HepG2 (cell line): ENCODE data around the gene ARHGDIA. TPM values are rescaled to one million over a fixed set of nuclear protein-coding genes. Genes with fewer than 3 reads are reported as not detected.
A peak's percentile ranks its signal among the peaks of the same experiment; 100 is the strongest.

ENCODE experiments used
- ATF1 ChIP-seq: IDR thresholded peaks from 2 replicates; pipeline ENCODE4 v1.6.1; 2016; ENCODE audit warnings: mild to moderate bottlenecking, control low read depth
- BRCA1 ChIP-seq: sonication (generic); formaldehyde crosslinking; IDR thresholded peaks from 2 replicates; pipeline ENCODE4 v1.4.0; 2020; ENCODE audit warnings: missing genetic modification reagents
- ISX ChIP-seq: sonication (generic); formaldehyde crosslinking; conservative IDR thresholded peaks from 2 replicates; pipeline ENCODE4 v1.5.0; 2020; ENCODE audit warnings: missing genetic modification reagents
- PITX1 ChIP-seq: sonication (generic); formaldehyde crosslinking; IDR thresholded peaks from 2 replicates; pipeline ENCODE4 v1.5.1; 2020; ENCODE audit warnings: mild to moderate bottlenecking, missing genetic modification reagents
- RORA ChIP-seq: sonication (generic); formaldehyde crosslinking; IDR thresholded peaks from 2 replicates; pipeline ENCODE4 v1.5.0; 2020; ENCODE audit warnings: mild to moderate bottlenecking, missing genetic modification reagents, moderate library complexity
- SOX6 ChIP-seq, 2 experiments: fragments of 450-650 bp in 1 of 2; sonication (generic) in 1 of 2; formaldehyde crosslinking in 1 of 2; IDR thresholded peaks; 2 replicates each; pipeline versions ENCODE4 v1.4.0 to v1.6.1; 2017 to 2020; ENCODE audit warnings: antibody characterized with exemption in 1 of 2, mild to moderate bottlenecking in 1 of 2, missing genetic modification reagents in 1 of 2
- SP2 ChIP-seq: sonication (generic); formaldehyde crosslinking; IDR thresholded peaks from 2 replicates; pipeline ENCODE4 v1.5.1; 2020; ENCODE audit warnings: mild to moderate bottlenecking, missing genetic modification reagents
- SUZ12 ChIP-seq: fragments of 150-350 bp; IDR thresholded peaks from 2 replicates; pipeline ENCODE4 v1.6.1; 2014; ENCODE audit warnings: low read depth, low read length
- TCF7 ChIP-seq: sonication (generic); IDR thresholded peaks from 2 replicates; pipeline ENCODE4 v1.6.1; 2016; ENCODE audit warnings: antibody characterized with exemption, low read depth
- U2AF1 ChIP-seq: fragments of 200-400 bp; formaldehyde crosslinking; optimal IDR thresholded peaks from 2 replicates; pipeline ENCODE3; 2017; ENCODE audit warnings: mild to moderate bottlenecking, low read depth, low read length
- ZFAT ChIP-seq: sonication (generic); formaldehyde crosslinking; conservative IDR thresholded peaks from 2 replicates; pipeline ENCODE4 v1.8.1; 2023; ENCODE audit warnings: missing genetic modification reagents, inconsistent platforms
- ZFP36 ChIP-seq: fragments of 150-350 bp; IDR thresholded peaks from 2 replicates; pipeline ENCODE4 v1.6.1; 2018; ENCODE audit warnings: borderline replicate concordance, low read length, low read depth; ENCODE audit not compliant: partially characterized antibody
- ZNF33A ChIP-seq: sonication (generic); formaldehyde crosslinking; IDR thresholded peaks from 2 replicates; pipeline ENCODE4 v1.5.1; 2020; ENCODE audit warnings: missing genetic modification reagents, mild to moderate bottlenecking, moderate library complexity, borderline replicate concordance
- ZNF577 ChIP-seq: sonication (generic); formaldehyde crosslinking; IDR thresholded peaks from 2 replicates; pipeline ENCODE4 v1.4.0; 2020; ENCODE audit warnings: mild to moderate bottlenecking, low read depth, missing genetic modification reagents, borderline replicate concordance
- ZNF772 ChIP-seq: sonication (generic); formaldehyde crosslinking; IDR thresholded peaks from 2 replicates; pipeline ENCODE4 v1.5.0; 2020; ENCODE audit warnings: mild to moderate bottlenecking, missing genetic modification reagents
- polyA plus RNA-seq, 8 experiments: library from polyadenylated mRNA; depleted of rRNA in 3 of 8; stranded (reverse) in 7 of 8; unstranded in 1 of 8; fragments of >200 nt; fragmentation: Illumina TruSeq in 4 of 8; extraction: Trizol in 4 of 8; gene quantifications; 2 replicates each; pipeline versions ENCODE4 v1.2.1 to v1.2.3, GENCODE V29; 2011 to 2016; ENCODE audit warnings: low read depth in 4 of 8, missing spikeins in 1 of 8, mixed read lengths in 1 of 8; ENCODE audit not compliant: insufficient read depth in 1 of 8
- total RNA-seq, 5 experiments: library from RNA; depleted of rRNA; stranded (reverse); fragments of >200 nt; fragmentation: Illumina TruSeq; extraction: Trizol; gene quantifications; 2 replicates each; pipeline ENCODE4 v1.2.3, GENCODE V29; 2016; ENCODE audit warnings: low read depth in 1 of 5
- TF ChIP-seq, protein P1 (sequence below): IDR thresholded peaks from 2 replicates; pipeline ENCODE4 v1.6.1; 2012; ENCODE audit warnings: low read depth, low read length, improper control_type of control experiment
- TF ChIP-seq, protein P2 (sequence below): fragments of 450-650 bp; IDR thresholded peaks from 2 replicates; pipeline ENCODE4 v1.6.1; 2016
- TF ChIP-seq, protein P3 (sequence below): sonication (generic); formaldehyde crosslinking; IDR thresholded peaks from 2 replicates; pipeline ENCODE4 v1.4.0; 2020; ENCODE audit warnings: missing genetic modification reagents, borderline replicate concordance
- TF ChIP-seq, protein P4 (sequence below): sonication (generic); formaldehyde crosslinking; conservative IDR thresholded peaks from 2 replicates; pipeline ENCODE4 v1.4.0; 2020; ENCODE audit warnings: mild to moderate bottlenecking, missing genetic modification reagents, moderate library complexity
- TF ChIP-seq, protein P5 (sequence below), 2 experiments: sonication (generic) in 1 of 2; formaldehyde crosslinking in 1 of 2; IDR thresholded peaks; 2 replicates each; pipeline versions ENCODE4 v1.4.0 to v1.6.1; 2018 to 2020; ENCODE audit warnings: missing genetic modification reagents in 2 of 2, borderline replicate concordance in 1 of 2, low read depth in 1 of 2, mild to moderate bottlenecking in 1 of 2, missing biosample characterization in 1 of 2

Gene ARHGDIA
- total and polyA plus RNA-seq, 2 of the 13 experiments (the other 11 are each of a cell fraction or from before 2014, with no cell fraction given) = 40.0 to 64.0 TPM

DNA sequence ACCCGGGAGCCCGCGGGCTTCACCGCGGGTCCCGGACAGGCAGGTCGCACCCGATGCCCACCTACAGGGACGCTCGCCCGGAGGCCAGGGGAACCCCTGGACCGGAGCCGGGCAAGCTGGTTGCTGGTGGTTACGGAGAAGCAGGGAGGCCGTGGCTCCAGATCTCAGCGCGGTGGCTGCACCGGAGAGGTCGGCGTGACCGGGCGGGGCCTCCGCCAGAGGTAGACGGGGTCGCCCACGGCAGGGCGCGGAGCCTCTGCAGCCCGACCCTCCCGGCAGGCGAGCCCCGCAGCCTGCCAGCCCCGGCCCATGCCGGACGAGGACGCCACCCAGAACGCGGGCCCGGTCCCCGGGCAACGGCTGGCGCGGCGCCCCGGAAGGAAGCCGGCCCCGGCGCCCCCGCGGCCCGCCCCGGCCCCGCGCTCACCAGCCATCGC lies 39.7 kb upstream of the ARHGDIA start (continued):
- TF ChIP-seq, protein P1, sequence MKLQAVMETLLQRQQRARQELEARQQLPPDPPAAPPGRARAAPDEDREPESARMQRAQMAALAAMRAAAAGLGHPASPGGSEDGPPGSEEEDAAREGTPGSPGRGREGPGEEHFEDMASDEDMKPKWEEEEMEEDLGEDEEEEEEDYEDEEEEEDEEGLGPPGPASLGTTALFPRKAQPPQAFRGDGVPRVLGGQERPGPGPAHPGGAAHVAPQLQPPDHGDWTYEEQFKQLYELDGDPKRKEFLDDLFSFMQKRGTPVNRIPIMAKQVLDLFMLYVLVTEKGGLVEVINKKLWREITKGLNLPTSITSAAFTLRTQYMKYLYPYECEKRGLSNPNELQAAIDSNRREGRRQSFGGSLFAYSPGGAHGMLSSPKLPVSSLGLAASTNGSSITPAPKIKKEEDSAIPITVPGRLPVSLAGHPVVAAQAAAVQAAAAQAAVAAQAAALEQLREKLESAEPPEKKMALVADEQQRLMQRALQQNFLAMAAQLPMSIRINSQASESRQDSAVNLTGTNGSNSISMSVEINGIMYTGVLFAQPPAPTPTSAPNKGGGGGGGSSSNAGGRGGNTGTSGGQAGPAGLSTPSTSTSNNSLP = no peak
- TF ChIP-seq ISX (CRISPR knock-in tag) (no peak; the same call in 1 of the 2 replicates), ZNF772 (CRISPR knock-in tag) (no peak; the same call in 1 of the 2 replicates), U2AF1 (no peak), PITX1 (CRISPR knock-in tag) (peak; percentile 12; the same call in 1 of the 2 replicates), TCF7 (no peak), ZNF33A (CRISPR knock-in tag) (no peak), RORA (CRISPR knock-in tag) (no peak), ZFP36 (no peak), ZFAT (CRISPR knock-in tag) (no peak), ATF1 (no peak), ZNF577 (CRISPR knock-in tag) (no peak), BRCA1 (CRISPR knock-in tag) (no peak), SP2 (CRISPR knock-in tag) (no peak), SUZ12 (no peak), SOX6 (IDR thresholded peaks at IDR 0.05) (no peak), SOX6 (CRISPR knock-in tag; IDR thresholded peaks at IDR 0.05) (0 out of 2 replicates have a peak, but pooled peaks have one; percentile 48)
- TF ChIP-seq, protein P2, sequence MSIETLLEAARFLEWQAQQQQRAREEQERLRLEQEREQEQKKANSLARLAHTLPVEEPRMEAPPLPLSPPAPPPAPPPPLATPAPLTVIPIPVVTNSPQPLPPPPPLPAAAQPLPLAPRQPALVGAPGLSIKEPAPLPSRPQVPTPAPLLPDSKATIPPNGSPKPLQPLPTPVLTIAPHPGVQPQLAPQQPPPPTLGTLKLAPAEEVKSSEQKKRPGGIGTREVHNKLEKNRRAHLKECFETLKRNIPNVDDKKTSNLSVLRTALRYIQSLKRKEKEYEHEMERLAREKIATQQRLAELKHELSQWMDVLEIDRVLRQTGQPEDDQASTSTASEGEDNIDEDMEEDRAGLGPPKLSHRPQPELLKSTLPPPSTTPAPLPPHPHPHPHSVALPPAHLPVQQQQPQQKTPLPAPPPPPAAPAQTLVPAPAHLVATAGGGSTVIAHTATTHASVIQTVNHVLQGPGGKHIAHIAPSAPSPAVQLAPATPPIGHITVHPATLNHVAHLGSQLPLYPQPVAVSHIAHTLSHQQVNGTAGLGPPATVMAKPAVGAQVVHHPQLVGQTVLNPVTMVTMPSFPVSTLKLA = no peak
- TF ChIP-seq, protein P3, sequence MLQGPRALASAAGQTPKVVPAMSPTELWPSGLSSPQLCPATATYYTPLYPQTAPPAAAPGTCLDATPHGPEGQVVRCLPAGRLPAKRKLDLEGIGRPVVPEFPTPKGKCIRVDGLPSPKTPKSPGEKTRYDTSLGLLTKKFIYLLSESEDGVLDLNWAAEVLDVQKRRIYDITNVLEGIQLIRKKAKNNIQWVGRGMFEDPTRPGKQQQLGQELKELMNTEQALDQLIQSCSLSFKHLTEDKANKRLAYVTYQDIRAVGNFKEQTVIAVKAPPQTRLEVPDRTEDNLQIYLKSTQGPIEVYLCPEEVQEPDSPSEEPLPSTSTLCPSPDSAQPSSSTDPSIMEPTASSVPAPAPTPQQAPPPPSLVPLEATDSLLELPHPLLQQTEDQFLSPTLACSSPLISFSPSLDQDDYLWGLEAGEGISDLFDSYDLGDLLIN (CRISPR knock-in tag) = 0 out of 2 replicates have a peak, but pooled peaks have one; percentile 4
- TF ChIP-seq, protein P4, sequence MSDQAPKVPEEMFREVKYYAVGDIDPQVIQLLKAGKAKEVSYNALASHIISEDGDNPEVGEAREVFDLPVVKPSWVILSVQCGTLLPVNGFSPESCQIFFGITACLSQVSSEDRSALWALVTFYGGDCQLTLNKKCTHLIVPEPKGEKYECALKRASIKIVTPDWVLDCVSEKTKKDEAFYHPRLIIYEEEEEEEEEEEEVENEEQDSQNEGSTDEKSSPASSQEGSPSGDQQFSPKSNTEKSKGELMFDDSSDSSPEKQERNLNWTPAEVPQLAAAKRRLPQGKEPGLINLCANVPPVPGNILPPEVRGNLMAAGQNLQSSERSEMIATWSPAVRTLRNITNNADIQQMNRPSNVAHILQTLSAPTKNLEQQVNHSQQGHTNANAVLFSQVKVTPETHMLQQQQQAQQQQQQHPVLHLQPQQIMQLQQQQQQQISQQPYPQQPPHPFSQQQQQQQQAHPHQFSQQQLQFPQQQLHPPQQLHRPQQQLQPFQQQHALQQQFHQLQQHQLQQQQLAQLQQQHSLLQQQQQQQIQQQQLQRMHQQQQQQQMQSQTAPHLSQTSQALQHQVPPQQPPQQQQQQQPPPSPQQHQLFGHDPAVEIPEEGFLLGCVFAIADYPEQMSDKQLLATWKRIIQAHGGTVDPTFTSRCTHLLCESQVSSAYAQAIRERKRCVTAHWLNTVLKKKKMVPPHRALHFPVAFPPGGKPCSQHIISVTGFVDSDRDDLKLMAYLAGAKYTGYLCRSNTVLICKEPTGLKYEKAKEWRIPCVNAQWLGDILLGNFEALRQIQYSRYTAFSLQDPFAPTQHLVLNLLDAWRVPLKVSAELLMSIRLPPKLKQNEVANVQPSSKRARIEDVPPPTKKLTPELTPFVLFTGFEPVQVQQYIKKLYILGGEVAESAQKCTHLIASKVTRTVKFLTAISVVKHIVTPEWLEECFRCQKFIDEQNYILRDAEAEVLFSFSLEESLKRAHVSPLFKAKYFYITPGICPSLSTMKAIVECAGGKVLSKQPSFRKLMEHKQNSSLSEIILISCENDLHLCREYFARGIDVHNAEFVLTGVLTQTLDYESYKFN (CRISPR knock-in tag) = no peak
- TF ChIP-seq, protein P5, sequence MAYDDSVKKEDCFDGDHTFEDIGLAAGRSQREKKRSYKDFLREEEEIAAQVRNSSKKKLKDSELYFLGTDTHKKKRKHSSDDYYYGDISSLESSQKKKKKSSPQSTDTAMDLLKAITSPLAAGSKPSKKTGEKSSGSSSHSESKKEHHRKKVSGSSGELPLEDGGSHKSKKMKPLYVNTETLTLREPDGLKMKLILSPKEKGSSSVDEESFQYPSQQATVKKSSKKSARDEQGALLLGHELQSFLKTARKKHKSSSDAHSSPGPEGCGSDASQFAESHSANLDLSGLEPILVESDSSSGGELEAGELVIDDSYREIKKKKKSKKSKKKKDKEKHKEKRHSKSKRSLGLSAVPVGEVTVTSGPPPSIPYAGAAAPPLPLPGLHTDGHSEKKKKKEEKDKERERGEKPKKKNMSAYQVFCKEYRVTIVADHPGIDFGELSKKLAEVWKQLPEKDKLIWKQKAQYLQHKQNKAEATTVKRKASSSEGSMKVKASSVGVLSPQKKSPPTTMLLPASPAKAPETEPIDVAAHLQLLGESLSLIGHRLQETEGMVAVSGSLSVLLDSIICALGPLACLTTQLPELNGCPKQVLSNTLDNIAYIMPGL (CRISPR knock-in tag; IDR thresholded peaks at IDR 0.05; ENCODE audit: borderline replicate concordance in 1 of 2, low read depth in 1 of 2) = no peak
